MM.1S (cell line): ENCODE results near the gene KIRREL3.

Experiments used
- DNase-seq: peaks from one replicate; pipeline ENCODE4 v3.0.0-alpha.2; 2015
- H2AFZ ChIP-seq: fragments of 300-600 bp; sonication (generic); 2 replicates; pipeline ENCODE4 v1.6.0; 2016; ENCODE audit warnings: antibody characterized with exemption, low read length
- H3F3A ChIP-seq: fragments of 300-600 bp; sonication (generic); 2 replicates; pipeline ENCODE4 v1.6.1; 2016; ENCODE audit warnings: mild to moderate bottlenecking, antibody characterized with exemption, low read length, moderate library complexity, mixed read lengths; ENCODE audit not compliant: insufficient read depth
- H3K27ac ChIP-seq: fragments of 300-600 bp; sonication (generic); 2 replicates; pipeline ENCODE4 v1.5.1; 2016; ENCODE audit warnings: mild to moderate bottlenecking, low read length
- H3K27me3 ChIP-seq: fragments of 300-600 bp; sonication (generic); replicated peaks from 2 replicates; pipeline ENCODE4 v1.6.0; 2016; ENCODE audit warnings: low read length; ENCODE audit not compliant: insufficient read depth
- H3K36me3 ChIP-seq: fragments of 300-600 bp; sonication (generic); replicated peaks from 2 replicates; pipeline ENCODE4 v1.6.1; 2016; ENCODE audit warnings: mild to moderate bottlenecking, low read length, mixed read lengths; ENCODE audit not compliant: insufficient read depth
- H3K4me1 ChIP-seq: fragments of 300-600 bp; sonication (generic); 2 replicates; pipeline ENCODE4 v1.6.1; 2016; ENCODE audit warnings: low read length, mixed read lengths
- H3K4me2 ChIP-seq: fragments of 300-600 bp; sonication (generic); 2 replicates; pipeline ENCODE4 v1.6.0; 2016; ENCODE audit warnings: low read depth, low read length
- H3K4me3 ChIP-seq: fragments of 300-600 bp; sonication (generic); 2 replicates; pipeline ENCODE4 v1.5.1; 2016; ENCODE audit warnings: low read length, mixed read lengths
- H3K79me2 ChIP-seq: fragments of 300-600 bp; sonication (generic); 2 replicates; pipeline ENCODE4 v1.6.1; 2016; ENCODE audit warnings: mixed run types, low read length, mixed read lengths
- H3K9ac ChIP-seq: fragments of 300-600 bp; sonication (generic); 2 replicates; pipeline ENCODE4 v1.6.1; 2016; ENCODE audit warnings: low read length, mixed read lengths
- H3K9me2 ChIP-seq: fragments of 300-600 bp; sonication (generic); replicated peaks from 2 replicates; pipeline ENCODE4 v1.6.1; 2016; ENCODE audit warnings: mild to moderate bottlenecking, low read length, mixed read lengths; ENCODE audit not compliant: insufficient read depth
- H3K9me3 ChIP-seq: fragments of 300-600 bp; sonication (generic); replicated peaks from 2 replicates; pipeline ENCODE4 v1.6.1; 2016; ENCODE audit warnings: mild to moderate bottlenecking, low read length, mixed read lengths; ENCODE audit not compliant: insufficient read depth
- H4K20me1 ChIP-seq: fragments of 300-600 bp; sonication (generic); 2 replicates; pipeline ENCODE4 v1.6.1; 2016; ENCODE audit warnings: mild to moderate bottlenecking, low read length, moderate library complexity, mixed read lengths; ENCODE audit not compliant: insufficient read depth
- CTCF ChIP-seq: fragments of 300-600 bp; sonication (generic); IDR thresholded peaks from 2 replicates; pipeline ENCODE4 v1.5.1; 2016; ENCODE audit warnings: antibody characterized with exemption, low read length, mixed read lengths
- EZH2 ChIP-seq: fragments of 300-600 bp; sonication (generic); optimal IDR thresholded peaks from 2 replicates; pipeline ENCODE3; 2017; ENCODE audit warnings: low read depth, mild to moderate bottlenecking, antibody characterized with exemption, low read length, mixed read lengths
- EZH2phosphoT487 ChIP-seq: fragments of 300-600 bp; sonication (generic); IDR thresholded peaks from 2 replicates; pipeline ENCODE4 v1.6.1; 2018; ENCODE audit warnings: antibody characterized with exemption, low read length

Gene KIRREL3

GRCh38 chr11:126781942-126782341, 218.6 kb downstream of the KIRREL3 start:
- Histone ChIP-seq H3F3A (no peaks in the 10 kb centered on the region), H3K9ac (no peak overlapping the region), H4K20me1 (no peaks in the 10 kb centered on the region), H3K79me2 (no peaks in the 10 kb centered on the region), H3K36me3 (no peaks in the 10 kb centered on the region), H3K9me2 (no peaks in the 10 kb centered on the region), H3K4me1 (no peaks in the 10 kb centered on the region), H3K4me3 (no peak overlapping the region), H2AFZ (no peak overlapping the region), H3K27me3 (no peaks in the 10 kb centered on the region), H3K9me3 (no peaks in the 10 kb centered on the region), H3K27ac (no peak overlapping the region), H3K4me2 (no peak overlapping the region)
- DNase-seq, result no peak
- TF ChIP-seq CTCF, result no peak
- TF ChIP-seq EZH2, result no peak
- no peak for TF ChIP-seq EZH2phosphoT487

DNA sequence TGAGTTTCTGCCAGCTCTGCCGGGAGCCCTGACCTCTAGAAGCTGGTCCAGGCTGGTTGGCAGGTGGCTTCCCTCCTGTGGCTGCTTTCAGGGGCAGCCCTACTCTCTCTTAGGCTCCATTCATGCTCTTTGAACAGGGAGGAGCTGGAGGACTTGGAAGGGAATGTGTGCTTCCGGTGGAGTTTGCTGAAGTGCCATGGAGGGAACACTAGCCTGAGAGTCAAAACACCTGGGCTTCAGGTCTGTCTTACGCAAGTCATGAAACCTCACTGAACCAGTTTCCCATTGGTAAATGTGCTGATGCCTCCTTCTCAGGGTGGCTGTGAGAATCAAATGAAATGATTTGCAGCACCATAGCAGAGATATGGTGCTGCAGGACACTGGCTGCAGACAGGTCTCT, 224.5 kb downstream of the KIRREL3 start:
- no peaks in the 10 kb centered on the region for H3K36me3 ChIP-seq
- DNase-seq, result no peak
- H3K4me1 ChIP-seq, result no peaks in the 10 kb centered on the region
- no peaks in the 10 kb centered on the region for H3K9me3 ChIP-seq
- H3K4me3 ChIP-seq, result no peak overlapping the region
- H2AFZ ChIP-seq, result no peak overlapping the region
- no peaks in the 10 kb centered on the region for H3K9me2 ChIP-seq
- H3K27ac ChIP-seq, result no peak overlapping the region
- no peaks in the 10 kb centered on the region for H3F3A ChIP-seq
- H4K20me1 ChIP-seq, result no peaks in the 10 kb centered on the region
- H3K4me2 ChIP-seq, result no peak overlapping the region
- no peak for TF ChIP-seq EZH2phosphoT487
- no peak for TF ChIP-seq CTCF
- no peak for TF ChIP-seq EZH2
- H3K79me2 ChIP-seq, result no peaks in the 10 kb centered on the region
- H3K27me3 ChIP-seq, result no peaks in the 10 kb centered on the region
- H3K9ac ChIP-seq, result no peak overlapping the region

GRCh38 chr11:126772267-126772666, 228.3 kb downstream of the KIRREL3 start:
- no peak overlapping the region for H3K9ac ChIP-seq
- no peak for DNase-seq
- TF ChIP-seq CTCF (no peak), EZH2phosphoT487 (no peak), EZH2 (no peak)
- H3K9me3 ChIP-seq, result no peaks in the 10 kb centered on the region
- H3K9me2 ChIP-seq, result no peaks in the 10 kb centered on the region
- H3K36me3 ChIP-seq, result no peaks in the 10 kb centered on the region
- H4K20me1 ChIP-seq, result no peaks in the 10 kb centered on the region
- H3K27ac ChIP-seq, result no peak overlapping the region
- H3K27me3 ChIP-seq, result no peaks in the 10 kb centered on the region
- no peak overlapping the region for H3K4me3 ChIP-seq
- H3K4me2 ChIP-seq, result no peak overlapping the region
- no peaks in the 10 kb centered on the region for H3K79me2 ChIP-seq
- no peaks in the 10 kb centered on the region for H3K4me1 ChIP-seq
- H2AFZ ChIP-seq, result no peak overlapping the region
- no peaks in the 10 kb centered on the region for H3F3A ChIP-seq

DNA sequence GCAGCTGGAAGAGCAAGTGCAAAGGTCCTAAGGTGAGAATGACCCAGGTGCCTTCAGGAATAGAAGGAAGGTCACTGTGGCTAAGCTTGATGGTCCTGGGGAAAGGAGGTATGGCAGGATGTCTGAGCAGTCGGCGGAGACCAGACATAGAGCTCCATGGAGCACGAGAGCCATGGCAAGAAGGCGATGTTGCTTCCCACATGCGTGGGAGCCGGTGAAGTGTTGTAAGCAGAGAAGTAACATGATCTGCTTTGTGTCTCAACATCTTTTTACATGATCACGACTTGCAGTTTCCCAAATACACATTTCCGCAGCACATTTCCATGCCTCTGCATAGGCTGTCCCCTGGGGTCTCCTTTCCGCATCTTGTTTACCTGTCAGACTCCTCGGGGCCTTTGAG, 231.9 kb downstream of the KIRREL3 start:
- no peak for DNase-seq
- TF ChIP-seq EZH2phosphoT487 (no peak), EZH2 (no peak), CTCF (no peak)
- H3K36me3 ChIP-seq, result no peaks in the 10 kb centered on the region
- no peaks in the 10 kb centered on the region for H3K9me2 ChIP-seq
- no peak overlapping the region for H3K4me3 ChIP-seq
- no peak overlapping the region for H2AFZ ChIP-seq
- no peak overlapping the region for H3K9ac ChIP-seq
- no peak overlapping the region for H3K4me2 ChIP-seq
- H3K27me3 ChIP-seq, result no peaks in the 10 kb centered on the region
- no peaks in the 10 kb centered on the region for H4K20me1 ChIP-seq
- H3K4me1 ChIP-seq, result no peaks in the 10 kb centered on the region
- no peaks in the 10 kb centered on the region for H3F3A ChIP-seq
- no peaks in the 10 kb centered on the region for H3K9me3 ChIP-seq
- H3K27ac ChIP-seq, result no peak overlapping the region
- H3K79me2 ChIP-seq, result no peaks in the 10 kb centered on the region
